NCI-H82 treated with DMSO at 0.1 percent for 48 hours (cell line): ENCODE data around the gene ASPSCR1.
"Not testable (repeated sequence)": the region's sequence is repeated elsewhere in the genome, so short reads cannot be mapped to it uniquely, and the experiment has no call there.

Experiments
- DNase-seq: peaks from one replicate; lab custom pipeline; 2025; ENCODE audit not compliant: unreplicated experiment; lab: John Stamatoyannopoulos, UW

Gene ASPSCR1

GRCh38 chr17:81941484-81942166, 35.8 kb upstream of the ASPSCR1 start:
- DNase-seq = no peak

- no peak for DNase-seq
These were observed 35.3 kb upstream of the ASPSCR1 start for GRCh38 chr17:81942167-81942553.

- no peak for DNase-seq
These were observed 32.6 kb upstream of the ASPSCR1 start for GRCh38 chr17:81944858-81945257.

- no peak for DNase-seq
These were observed 30.2 kb upstream of the ASPSCR1 start, which contains the start of gene MYADML2 for GRCh38 chr17:81947189-81947588. Gene MYADML2 (minus strand): TSS chr17:81947233. CDS start chr17:81941741, 5,492 bp downstream.

GRCh38 chr17:81948635-81949378, 28.6 kb upstream of the ASPSCR1 start:
- no peak for DNase-seq

GRCh38 chr17:81950501-81950900, 26.9 kb upstream of the ASPSCR1 start:
- no peak for DNase-seq

GRCh38 chr17:81951785-81952684, 25.4 kb upstream of the ASPSCR1 start:
- no peak for DNase-seq

GRCh38 chr17:81952792-81953228, 24.6 kb upstream of the ASPSCR1 start:
- DNase-seq = no peak

GRCh38 chr17:81953443-81953842, 24.0 kb upstream of the ASPSCR1 start:
- not testable (repeated sequence) for DNase-seq

- no peak for DNase-seq
These were observed 23.0 kb upstream of the ASPSCR1 start for GRCh38 chr17:81954131-81955057.

- no peak for DNase-seq
These were observed 22.3 kb upstream of the ASPSCR1 start for GRCh38 chr17:81955058-81955681.

GRCh38 chr17:81955756-81956544, 21.5 kb upstream of the ASPSCR1 start:
- DNase-seq = no peak

GRCh38 chr17:81956607-81957589, 20.5 kb upstream of the ASPSCR1 start:
- no peak for DNase-seq

GRCh38 chr17:81957691-81958432, 19.6 kb upstream of the ASPSCR1 start:
- DNase-seq = no peak

- DNase-seq = no peak
These were observed 18.6 kb upstream of the ASPSCR1 start for GRCh38 chr17:81958633-81959342.

GRCh38 chr17:81959362-81960129, 17.9 kb upstream of the ASPSCR1 start:
- DNase-seq = peak; percentile 34
